Measurements from ENCODE around the gene PRRT4. TPM values are rescaled to one million over a fixed set of nuclear protein-coding genes. Genes with fewer than 3 reads are reported as not detected.

Gene PRRT4
- total RNA-seq, 3 donors from 2014 or later: 0.43 to 3.1 TPM; not detected in 1

DNA sequence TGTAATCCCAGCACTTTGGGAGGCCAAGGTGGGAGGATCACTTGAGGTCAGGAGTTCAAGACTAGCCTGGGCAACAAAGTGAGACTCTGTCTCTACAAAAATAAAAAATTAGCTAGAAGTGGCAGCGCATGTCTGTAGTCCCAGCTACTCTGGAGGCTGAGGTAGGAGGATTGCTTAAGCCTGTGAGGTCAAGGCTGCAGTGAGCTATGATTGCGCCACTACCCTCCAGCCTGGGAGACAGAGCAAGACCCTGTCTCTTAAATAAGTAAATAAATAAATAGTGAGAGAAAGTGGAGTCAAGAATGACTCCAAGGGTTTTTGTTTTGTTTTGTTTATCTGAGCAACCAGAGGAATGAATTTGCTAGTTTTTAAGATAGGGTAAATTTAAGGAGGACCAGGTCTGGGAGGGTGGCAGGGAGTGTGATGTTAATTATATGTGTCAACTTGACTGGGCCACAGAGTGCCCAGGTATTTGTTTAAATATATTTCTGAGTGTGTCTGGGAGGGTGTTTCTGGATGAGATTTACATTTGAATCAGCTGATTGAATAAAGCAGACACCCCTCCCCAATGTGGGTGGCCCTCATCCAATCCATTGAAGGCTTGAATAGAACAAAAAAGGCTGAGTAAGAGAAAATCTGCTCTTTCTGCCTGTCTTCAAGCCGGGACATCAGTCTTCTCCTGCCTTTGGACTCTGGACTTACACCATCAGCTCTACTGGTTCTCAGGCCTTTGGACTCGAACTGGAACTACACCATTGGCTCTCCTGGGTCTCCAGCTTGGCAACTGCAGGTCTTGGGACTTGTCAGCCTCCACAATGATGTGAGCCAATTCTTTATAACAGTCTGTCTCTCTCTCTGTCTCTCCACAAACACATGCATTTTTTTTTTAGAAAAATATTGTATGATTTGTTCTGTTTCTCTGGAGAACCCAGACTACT lies 24.8 kb upstream of the PRRT4 start:
- H3K4me1 ChIP-seq (ENCODE audit: low read depth): no peaks in the 10 kb centered on the region
- no peaks in the 10 kb centered on the region for H3K9me3 ChIP-seq
- H3K36me3 ChIP-seq (ENCODE audit: low read depth): no peaks in the 10 kb centered on the region
- no peak for DNase-seq
- TF ChIP-seq, protein P1, sequence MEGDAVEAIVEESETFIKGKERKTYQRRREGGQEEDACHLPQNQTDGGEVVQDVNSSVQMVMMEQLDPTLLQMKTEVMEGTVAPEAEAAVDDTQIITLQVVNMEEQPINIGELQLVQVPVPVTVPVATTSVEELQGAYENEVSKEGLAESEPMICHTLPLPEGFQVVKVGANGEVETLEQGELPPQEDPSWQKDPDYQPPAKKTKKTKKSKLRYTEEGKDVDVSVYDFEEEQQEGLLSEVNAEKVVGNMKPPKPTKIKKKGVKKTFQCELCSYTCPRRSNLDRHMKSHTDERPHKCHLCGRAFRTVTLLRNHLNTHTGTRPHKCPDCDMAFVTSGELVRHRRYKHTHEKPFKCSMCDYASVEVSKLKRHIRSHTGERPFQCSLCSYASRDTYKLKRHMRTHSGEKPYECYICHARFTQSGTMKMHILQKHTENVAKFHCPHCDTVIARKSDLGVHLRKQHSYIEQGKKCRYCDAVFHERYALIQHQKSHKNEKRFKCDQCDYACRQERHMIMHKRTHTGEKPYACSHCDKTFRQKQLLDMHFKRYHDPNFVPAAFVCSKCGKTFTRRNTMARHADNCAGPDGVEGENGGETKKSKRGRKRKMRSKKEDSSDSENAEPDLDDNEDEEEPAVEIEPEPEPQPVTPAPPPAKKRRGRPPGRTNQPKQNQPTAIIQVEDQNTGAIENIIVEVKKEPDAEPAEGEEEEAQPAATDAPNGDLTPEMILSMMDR (IDR thresholded peaks at IDR 0.05): no peak
- H3K4me3 ChIP-seq: no peak overlapping the region
- intact Hi-C loops (cut with DNase I, micrococcal nuclease): loop anchor here in 1 of 2 donors (5.0 kb wide), 1 partner anchor 34 kb away; no protein-coding TSS in a partner anchor
- no peak for ATAC-seq

- TF ChIP-seq, protein P1 (IDR thresholded peaks at IDR 0.05): no peak
- no peak overlapping the region for H3K4me3 ChIP-seq
- intact Hi-C loops (cut with DNase I, micrococcal nuclease): loop anchor here in 1 of 2 donors (5.0 kb wide), 1 partner anchor 32 kb away; no protein-coding TSS in a partner anchor
- ATAC-seq: no peak
- no peaks in the 10 kb centered on the region for H3K4me1 ChIP-seq (ENCODE audit: low read depth)
- H3K9me3 ChIP-seq: no peaks in the 10 kb centered on the region
- DNase-seq: no peak
- no peaks in the 10 kb centered on the region for H3K36me3 ChIP-seq (ENCODE audit: low read depth)
These were observed 23.2 kb upstream of the PRRT4 start for GRCh38 chr7:128384726-128385125.

DNA sequence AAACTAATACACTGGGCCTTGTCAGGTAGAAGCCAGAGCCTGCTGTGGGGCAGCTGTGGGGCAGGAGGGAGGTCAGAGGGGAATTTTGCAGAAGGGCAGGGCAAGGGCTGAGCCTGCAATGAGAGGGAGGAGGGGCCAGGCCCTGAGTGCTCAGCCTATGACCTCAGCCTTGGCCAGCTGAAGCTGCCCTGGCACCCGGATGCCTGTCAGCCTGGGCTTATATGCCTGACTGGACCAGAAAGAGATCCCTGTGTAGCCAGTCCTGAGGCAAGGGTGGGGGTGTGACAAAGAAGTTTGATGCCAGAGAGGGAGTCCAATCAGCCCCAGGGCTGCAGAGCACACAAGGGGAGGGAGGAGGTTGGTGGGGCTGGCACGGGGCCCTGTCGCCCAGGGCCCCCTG lies 22.3 kb upstream of the PRRT4 start:
- Histone ChIP-seq H3K4me1 (ENCODE audit: low read depth) (no peaks in the 10 kb centered on the region), H3K4me3 (no peak overlapping the region), H3K36me3 (ENCODE audit: low read depth) (no peaks in the 10 kb centered on the region), H3K9me3 (no peaks in the 10 kb centered on the region)
- TF ChIP-seq, protein P1 (IDR thresholded peaks at IDR 0.05): no peak
- intact Hi-C loops (cut with DNase I, micrococcal nuclease): no loop called here
- ATAC-seq (no peak), DNase-seq (no peak)

GRCh38 chr7:128381161-128381821 lies 19.8 kb upstream of the PRRT4 start:
- no peak overlapping the region for H3K4me3 ChIP-seq
- H3K36me3 ChIP-seq (ENCODE audit: low read depth): no peaks in the 10 kb centered on the region
- DNase-seq (peak in 1 of 3 donors; percentile 39), ATAC-seq (peak; percentile 74)
- intact Hi-C loops (cut with DNase I, micrococcal nuclease): no loop called here
- TF ChIP-seq, protein P1 (IDR thresholded peaks at IDR 0.05): no peak
- no peaks in the 10 kb centered on the region for H3K9me3 ChIP-seq
- H3K4me1 ChIP-seq (ENCODE audit: low read depth): no peaks in the 10 kb centered on the region

- intact Hi-C loops (cut with DNase I, micrococcal nuclease): no loop called here
- Histone ChIP-seq H3K4me3 (no peak overlapping the region), H3K36me3 (ENCODE audit: low read depth) (no peaks in the 10 kb centered on the region), H3K9me3 (no peaks in the 10 kb centered on the region), H3K4me1 (ENCODE audit: low read depth) (no peaks in the 10 kb centered on the region)
- DNase-seq: no peak
- TF ChIP-seq, protein P1 (IDR thresholded peaks at IDR 0.05): no peak
- ATAC-seq: no peak
These were observed 19.1 kb upstream of the PRRT4 start for GRCh38 chr7:128380483-128381106.

All from mucosa of descending colon (tissue), 3 donors.